Hepatocyte (in vitro differentiated cells): Measurements from ENCODE around the gene MACF1.

Experiments used
- CTCF ChIP-seq: fragments of 200-600 bp; sonication (generic); IDR thresholded peaks from 2 replicates; pipeline ENCODE4 v1.5.1; 2016; ENCODE audit warnings: antibody characterized with exemption, mild to moderate bottlenecking; ENCODE audit not compliant: poor library complexity
- EZH2 ChIP-seq: fragments of 200-600 bp; sonication (generic); IDR thresholded peaks from 2 replicates; pipeline ENCODE4 v1.6.1; 2016; ENCODE audit warnings: antibody characterized with exemption, mild to moderate bottlenecking, borderline replicate concordance
- EZH2phosphoT487 ChIP-seq: fragments of 200-600 bp; sonication (generic); IDR thresholded peaks from one replicate; pipeline ENCODE4 v1.6.1; 2018; ENCODE audit warnings: antibody characterized with exemption, mild to moderate bottlenecking, low read depth, moderate library complexity; ENCODE audit not compliant: unreplicated experiment, severe bottlenecking

- no peak for TF ChIP-seq EZH2
- no peak for TF ChIP-seq CTCF
- no peak for TF ChIP-seq EZH2phosphoT487
These were observed 97.1 kb downstream of the MACF1 start for GRCh38 chr1:39301606-39302005.
